NCI-H748 treated with DMSO at 0.1 percent for 48 hours (cell line): ENCODE results near the gene CYP2U1.
"Not testable (repeated sequence)": the region's sequence is repeated elsewhere in the genome, so short reads cannot be mapped to it uniquely, and the experiment has no call there.

ENCODE experiments used
- DNase-seq: peaks from one replicate; lab custom pipeline; 2025; lab: John Stamatoyannopoulos, UW

CYP2U1 gene

DNA sequence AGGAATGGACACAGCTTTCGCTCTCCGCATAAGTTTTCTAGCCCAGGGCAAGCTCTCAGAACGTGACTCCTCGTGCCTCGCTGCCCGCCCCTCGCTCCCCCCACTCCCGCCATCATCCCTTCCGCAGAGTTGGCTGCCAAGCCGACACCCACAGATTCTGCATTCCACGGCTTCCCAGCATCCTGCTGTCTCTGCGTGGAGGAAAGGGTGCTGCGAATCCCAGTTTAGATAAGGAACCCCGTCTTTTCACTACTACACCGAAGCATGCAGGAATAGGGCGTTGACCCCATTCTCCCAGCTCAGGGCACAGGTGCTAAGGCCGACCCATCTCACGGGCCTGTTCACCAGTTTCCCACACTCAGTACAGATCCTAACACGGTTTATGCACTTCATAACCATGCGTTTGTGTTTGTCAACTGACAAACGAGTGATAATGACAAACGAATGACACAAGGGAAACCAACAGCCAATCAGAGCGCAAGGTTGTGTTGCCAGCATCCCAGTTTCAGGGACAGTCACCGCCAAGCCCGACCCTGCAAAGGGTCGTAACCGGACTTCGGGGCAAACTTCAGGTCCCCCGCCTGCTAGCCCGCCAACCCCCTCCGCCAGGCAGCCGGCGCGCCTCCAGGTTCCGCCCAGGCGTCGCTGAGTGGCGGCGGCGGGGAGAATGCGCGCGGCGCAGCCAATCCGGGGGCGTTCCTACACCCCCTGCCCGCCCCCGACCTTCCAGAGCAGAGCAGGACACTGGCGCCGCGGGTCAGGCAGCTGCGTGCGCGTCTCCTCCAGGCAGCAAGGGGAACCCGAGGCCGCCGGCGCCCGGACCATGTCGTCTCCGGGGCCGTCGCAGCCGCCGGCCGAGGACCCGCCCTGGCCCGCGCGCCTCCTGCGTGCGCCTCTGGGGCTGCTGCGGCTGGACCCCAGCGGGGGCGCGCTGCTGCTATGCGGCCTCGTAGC is at the start of gene CYP2U1:
TSS of gene CYP2U1 (plus strand) at position 729 of the 954 bp plus-strand sequence. CDS start at position 824, 95 bp downstream.
- peak; percentile 18 for DNase-seq

DNA sequence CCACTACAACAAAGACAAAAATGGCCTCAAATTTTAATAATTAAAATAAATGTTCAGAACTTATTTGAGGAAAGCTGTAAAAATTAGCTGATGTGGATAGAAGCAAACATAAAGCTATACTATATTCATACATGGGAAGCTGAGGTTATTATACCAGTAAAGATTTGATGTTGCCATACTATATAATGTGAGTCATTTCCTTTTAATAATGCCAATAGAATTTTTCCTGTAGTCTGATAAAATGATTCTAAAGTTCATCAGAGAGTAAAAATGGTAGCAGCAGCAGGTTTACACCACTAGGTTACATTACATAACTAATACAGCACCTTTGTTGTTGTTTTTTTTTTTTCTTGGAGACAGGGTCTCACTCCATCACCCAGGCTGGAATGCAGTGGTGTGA is 45.5 kb upstream of the CYP2U1 start:
- no peak for DNase-seq

DNA sequence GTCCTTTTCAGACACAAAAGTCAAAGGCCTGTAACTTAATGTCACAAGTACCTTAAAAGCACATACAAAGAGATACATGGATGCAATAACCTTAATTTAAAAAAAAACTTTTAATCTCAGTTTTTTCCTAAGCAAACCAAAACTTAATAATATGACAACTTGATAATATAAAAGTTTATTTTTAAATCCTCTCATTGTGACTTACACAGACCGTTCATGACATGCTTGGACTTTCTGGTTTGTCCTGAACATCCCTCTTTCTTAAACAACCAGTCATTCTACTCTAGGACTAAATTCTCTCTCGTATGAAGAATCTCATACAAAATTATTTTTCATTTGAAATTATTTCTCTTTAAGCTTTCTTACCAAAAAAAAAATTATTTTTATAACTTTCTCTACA is 43.1 kb upstream of the CYP2U1 start:
- no peak for DNase-seq

DNA sequence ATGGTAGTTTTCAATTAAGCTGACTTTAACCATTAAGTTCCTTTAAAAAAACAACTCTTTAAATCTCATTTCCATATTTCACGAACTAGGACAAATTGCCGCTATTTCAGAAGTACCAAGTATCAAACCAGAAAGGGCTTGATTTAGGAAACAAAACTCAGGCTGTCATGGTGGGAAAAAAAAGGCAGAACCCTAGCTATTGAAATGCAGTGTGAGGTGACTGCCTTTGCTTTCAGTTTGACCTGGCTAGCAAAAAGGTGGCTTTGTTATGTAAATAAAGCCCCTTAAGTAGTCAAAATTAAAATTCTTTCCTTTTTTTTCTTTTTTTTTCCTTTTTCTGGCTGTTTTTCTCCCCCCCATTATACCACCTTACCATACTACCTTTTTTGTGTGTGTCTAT is 40.6 kb upstream of the CYP2U1 start:
- no peak for DNase-seq

DNA sequence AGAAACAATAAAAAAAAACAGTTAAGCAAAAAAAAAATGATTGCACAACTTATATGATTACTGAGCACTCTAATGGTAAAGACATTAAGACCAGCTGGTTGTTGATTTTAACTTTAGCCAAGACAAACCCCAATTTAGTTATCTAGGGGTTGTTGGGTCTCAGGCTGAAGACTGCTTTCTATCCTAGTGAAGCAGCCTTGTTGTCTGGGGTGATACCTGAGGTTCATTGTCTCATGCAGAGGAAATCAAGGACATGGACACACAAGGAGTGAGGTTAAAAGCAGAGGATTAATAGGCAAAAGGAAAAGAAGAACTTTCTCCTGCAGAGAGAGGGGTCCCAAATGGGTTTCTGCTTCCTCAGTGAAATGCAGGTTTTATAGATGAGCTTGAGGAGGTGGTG is 40.0 kb upstream of the CYP2U1 start:
- no peak for DNase-seq

DNA sequence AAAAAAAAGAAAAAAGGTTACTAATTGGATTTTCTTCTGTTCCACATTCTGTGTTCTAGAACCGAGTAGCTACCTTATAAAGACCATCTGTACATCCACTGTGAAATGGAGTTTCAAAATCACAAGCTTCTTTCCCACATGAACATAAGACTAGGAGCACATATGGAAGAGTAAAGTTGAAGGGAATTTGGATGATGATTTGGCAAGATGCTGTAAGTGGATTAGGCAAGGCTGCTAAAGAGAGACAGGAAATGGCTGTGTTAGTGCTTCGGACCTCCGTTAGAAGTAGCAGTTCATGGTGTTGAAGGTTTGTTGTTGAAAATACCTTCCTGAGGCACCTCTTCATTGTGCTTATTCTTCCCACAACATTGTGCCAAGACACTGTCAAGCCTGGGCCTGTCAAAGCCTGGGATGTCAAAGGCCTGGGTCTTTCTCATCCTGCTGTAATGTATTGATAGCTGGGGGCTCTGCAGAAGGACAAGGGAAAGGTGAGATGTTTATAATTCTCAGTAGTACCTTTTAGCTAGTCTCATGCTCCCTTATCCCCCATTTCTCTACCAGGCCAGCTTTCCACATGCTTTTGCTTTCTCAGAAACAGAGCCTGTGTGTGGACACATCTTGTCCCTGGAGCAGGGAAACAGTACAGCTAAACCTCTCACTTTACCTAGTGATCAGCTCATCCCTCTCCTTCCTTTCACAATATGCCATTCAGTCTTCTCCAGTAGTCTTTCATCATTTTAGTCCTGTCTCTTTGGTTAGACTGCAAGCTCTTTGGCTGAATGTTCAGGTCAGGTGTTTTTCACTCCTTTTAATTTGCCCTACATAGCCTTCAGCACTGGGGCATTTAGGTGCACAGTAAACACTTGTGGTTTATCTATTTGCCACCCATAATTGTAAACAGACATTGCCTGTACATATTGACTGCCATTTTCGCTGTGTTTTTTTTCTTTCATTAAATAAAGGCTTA is 37.9 kb upstream of the CYP2U1 start:
- no peak for DNase-seq

DNA sequence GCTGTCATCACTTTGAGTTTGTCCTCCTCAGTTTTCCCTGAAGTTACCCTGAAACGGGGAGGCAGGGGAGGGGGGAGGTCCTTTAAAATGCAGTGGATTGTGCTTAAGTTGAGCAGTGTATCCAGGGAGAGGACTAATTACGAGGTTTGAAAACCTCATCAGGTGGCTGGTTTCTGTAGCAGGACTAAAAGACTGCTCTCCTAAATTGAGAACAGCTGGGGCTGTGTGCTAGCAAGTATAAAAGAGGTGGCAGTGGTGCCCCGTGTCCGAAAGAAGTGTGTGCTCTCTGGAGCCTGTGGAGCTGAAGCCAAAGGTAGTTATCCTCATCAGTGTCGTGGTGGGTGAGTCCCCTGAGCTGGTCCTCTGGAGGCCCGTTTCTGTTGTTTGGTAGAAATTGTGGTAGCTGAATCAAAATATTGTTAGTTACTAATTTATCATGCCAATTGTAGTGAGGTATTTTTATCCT is 37.2 kb upstream of the CYP2U1 start:
- DNase-seq, result no peak

DNA sequence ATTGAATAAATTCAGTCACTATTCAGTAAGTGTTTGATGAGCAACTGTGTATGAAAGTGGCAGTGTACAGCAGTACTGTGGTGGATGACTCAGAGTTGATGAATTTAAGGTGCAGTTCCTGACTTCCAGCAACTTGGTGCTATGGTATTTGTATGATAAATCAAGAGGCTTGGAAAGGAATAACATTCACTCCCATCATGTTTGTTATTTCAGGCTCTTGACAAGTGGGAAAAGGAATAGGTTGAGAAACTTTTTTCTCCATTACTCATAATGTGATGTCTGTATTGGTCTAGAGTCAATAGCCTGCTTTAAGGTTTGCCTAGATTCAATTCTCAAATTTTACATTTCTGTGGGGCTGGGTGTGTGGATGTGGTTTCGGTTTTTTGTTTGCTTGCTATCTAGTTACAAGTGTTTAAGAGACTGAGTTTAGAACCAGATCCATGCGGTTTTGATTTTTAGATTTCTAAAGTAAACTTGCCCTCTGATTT is 35.1 kb upstream of the CYP2U1 start:
- DNase-seq, result no peak

DNA sequence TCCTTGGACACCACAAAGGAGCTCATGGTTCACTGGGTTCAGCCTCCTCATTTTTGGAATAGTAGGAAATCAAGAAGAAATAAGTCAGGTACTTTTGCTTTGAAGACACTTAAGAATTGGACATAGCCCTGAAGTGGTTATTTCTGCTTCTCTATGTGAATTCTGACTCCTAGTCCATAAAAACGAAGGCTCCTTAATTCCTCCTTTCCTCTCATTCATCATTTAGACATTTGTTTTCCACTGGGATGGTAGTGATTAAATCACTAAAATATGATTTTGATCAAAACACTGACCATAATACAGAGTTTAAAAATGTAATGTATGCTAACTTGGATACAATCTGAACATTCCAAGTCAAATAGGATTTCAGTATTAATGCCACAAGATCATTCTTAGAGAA is 34.7 kb upstream of the CYP2U1 start:
- no peak for DNase-seq

DNA sequence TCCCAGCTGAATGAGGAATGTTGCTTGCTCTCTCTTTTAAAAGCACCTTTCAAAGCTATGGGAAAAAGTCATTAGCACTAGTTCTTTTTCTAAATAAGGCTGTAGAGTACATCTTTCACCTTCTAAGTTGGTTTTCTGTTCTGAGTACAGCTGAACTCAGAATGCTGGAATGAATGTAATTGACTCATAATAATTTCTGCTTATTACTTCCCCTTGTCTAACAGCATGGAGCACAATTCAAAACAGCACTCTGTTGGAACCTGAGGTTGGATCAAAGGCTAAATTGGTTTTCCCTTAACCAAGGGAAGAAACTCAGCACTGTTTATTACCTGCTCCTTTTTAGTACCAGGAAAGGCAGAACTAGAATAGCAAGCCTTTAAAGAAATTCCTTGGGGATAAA is 33.5 kb upstream of the CYP2U1 start:
- no peak for DNase-seq

DNA sequence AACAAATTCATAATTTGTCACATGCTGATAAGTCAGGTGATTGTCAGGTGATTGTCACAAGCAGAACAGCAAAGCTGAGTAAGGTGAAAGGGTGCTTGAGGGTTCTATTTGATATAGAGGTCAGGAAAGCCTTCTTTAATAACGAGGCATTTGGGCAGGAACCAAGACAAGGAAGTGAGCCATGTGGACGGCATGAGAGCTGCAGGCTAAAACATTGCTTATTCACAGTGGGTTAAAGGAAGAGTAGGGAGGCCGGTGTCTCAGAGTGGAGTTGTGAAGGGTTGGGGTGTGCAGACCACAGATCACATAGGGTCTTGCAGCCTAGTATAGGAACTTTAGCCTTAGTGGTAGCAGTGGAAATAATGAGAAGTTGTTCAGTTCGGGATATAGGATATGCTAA is 31.3 kb upstream of the CYP2U1 start:
- no peak for DNase-seq

DNA sequence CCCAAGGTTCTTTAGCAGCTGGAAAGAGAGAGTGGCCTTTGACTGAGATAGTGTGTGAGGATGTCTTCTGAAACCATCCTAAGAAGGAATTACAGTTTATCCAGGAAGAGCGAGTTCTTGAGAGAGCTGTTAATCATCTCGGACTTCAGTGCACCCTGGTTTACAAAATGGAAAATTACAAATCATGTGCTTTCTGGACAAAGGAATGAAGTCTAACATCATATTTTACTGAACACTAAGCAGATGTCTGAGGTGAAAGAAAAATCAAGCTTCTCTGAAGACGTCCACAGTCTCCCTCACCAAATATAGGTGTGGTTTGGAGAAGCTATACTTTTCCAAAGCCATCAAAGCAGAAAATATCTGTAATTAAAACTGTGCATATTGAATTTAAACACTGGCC is 30.8 kb upstream of the CYP2U1 start:
- no peak for DNase-seq

DNA sequence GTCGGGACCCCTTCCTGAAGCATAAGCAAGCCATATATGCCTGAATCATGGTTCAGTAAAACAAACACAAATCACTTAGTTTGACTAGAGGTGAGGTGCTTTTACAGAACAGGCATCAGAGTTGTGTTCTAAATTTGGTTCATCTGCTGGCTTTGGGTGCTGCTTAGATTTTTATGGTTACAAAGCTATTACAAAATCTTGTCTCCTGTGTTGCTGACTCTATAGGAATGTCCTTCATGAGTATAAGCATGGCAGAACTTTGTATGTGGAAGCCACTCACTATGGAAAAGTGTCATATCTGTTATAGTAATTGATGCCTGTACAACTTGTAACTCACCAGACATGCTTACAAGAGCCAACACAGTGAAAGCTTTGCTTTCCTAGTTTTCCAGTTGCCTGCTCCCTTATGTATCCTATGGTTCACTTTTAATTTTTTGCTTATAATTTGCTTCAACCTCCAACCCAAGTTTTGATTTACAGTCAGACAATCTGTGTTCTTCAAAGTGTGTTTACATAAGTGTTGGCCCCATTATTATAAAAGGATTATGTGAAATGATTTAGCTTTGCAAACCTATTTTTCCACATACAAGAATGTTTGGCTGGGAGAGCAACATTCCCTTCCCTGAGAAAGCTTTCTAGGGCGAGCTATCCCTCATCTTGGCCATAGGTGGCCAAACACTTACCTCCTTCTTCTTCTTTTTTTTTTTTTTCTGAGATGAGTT is 30.0 kb upstream of the CYP2U1 start:
- DNase-seq, result no peak

DNA sequence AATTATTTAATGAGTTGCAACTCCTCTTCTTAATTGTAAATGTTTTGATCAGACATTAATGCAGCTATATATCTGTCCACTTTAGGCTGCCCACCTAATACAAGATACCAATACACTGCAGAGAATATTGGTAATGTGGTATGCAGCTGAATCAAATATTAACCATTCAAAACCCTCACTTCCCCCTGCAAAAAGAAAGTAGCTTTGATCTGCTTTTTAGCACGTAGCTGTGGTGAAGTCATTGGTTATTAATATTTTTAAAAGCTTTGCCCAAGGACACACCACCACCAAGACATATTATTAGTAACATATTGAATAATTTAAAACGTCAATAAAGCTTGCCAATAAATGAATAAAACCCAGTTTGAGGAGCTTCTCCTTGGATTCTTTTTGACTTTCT is 28.6 kb upstream of the CYP2U1 start:
- no peak for DNase-seq

DNA sequence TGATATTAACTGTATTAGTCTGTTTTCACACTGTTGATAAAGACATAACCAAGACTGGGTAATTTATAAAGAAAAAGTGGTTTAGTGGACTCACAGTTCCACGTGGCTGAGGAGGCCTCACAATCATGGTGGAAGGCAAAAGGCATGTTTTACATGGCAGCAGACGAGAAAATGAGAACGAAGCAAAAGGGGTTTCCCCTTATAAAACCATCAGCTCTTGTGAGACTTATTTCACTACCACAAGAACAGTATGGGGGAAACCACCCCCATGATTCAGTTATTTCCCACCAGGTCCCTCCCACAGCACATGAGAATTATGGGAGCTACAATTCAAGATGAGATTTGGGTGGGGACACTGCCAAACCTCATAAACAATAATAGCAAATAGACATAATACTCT is 26.3 kb upstream of the CYP2U1 start:
- not testable (repeated sequence) for DNase-seq

DNA sequence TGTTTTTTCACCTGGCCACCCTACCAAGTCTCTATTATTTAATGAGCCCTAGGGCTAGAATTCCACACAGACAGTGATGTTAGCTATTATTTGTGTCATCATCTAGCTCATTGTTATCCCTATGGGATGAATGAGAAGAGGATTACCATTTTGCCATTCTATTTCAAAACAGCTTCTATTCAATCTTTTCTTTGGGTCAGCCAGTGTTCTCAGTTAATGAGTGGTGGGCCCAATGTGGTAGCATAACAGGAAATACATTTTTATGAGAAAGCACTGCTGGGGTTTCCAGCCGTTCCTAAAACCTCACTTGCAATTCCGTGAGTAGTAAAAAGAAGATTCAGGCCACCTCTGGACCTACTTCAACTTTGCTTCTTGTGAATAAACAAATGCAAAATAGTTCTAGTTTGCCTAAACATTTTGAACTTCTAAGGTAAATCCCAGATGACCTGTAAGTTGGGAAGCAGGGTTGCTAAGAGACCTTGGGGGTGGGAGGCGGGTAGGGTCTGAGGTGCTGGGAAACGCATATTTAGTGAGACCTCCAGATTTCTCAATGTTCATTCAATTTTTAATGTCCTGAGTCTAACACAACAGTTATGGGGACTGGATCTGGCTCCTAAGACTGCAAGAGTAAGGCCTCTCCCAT is 24.8 kb upstream of the CYP2U1 start:
- peak; percentile 34 for DNase-seq

DNA sequence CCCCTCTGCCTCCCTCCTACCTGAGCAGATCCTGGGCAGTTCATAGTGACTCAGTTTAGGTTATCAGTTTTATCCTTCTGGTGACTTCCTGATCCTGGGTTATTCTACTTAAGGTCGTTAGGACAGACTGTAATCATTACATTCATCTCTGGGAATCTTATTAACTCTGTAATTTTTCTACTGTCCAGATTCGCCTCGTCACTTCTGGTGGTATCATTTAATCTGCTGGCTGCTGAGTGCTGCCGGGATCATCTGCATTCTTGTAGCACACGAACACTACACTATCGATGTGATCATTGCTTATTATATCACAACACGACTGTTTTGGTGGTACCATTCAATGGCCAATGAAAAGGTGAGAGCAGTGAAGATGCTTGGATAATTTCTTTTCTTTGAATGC is 23.0 kb upstream of the CYP2U1 start:
- DNase-seq, result no peak

DNA sequence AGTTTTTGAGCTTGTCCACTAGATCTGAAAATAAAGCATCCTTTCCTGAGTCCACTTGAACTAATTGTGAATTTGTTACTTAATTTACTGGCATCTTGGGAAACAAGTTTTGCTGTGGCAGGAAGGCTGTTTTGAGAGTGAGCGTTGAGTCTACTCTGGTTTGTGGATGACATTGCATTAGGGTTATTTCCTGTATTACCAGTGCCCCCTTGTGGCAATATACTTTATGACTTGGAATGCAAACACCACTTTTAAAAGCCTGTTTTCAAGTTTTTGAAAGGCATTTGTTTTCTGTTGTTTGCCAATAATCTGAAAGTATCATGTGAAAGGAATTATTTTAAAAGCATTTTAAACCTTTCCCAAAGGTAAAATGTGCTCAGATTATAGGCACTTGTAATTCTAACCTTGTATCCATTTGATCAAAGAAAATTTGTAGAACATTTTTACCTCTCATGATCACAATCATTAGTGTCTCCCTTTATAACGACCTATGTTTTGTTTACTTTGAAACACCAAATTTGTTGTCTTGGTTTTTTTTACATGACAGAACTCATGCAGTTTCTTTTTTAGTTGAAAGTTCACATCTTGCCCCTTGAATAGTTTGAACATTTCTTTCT is 18.0 kb upstream of the CYP2U1 start:
- peak; percentile 27 for DNase-seq

DNA sequence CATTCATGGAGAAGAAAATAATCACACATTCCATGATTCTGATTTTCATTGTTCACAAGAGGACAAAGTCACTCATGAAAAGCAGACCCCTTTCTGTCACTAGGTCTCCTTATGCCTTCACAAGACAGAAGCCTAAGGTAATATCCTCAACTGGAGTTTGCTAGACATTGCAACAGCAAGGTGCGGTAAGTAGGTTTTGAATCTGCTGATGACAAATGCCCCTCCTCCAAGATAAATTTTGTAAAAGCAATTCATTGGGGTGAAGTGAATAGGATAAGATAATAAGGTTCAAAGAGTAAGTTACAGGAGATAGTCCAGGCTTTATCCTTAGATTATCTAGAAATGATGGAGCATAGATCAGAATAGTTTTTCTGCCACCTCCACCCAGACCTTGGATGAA is 16.1 kb upstream of the CYP2U1 start:
- DNase-seq, result no peak

DNA sequence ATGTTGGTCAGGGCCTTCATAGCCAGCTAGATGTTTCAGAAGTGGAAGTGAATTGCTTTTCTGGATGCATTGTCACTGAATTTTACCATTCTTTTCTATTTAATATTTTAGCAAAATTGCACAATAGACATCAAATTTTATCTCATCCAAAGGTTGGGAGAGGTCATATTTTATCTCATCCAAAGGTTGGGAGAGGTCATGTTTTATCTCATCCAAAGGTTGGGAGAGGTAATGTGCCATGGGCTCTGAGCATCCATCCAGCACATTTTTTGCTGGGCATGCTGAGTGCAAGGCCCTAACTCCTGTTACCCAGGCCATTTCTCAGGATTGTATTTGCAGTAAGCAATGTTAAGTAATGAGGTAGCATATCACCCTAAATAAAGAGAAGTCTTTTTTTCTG is 14.7 kb upstream of the CYP2U1 start:
- DNase-seq, result no peak

DNA sequence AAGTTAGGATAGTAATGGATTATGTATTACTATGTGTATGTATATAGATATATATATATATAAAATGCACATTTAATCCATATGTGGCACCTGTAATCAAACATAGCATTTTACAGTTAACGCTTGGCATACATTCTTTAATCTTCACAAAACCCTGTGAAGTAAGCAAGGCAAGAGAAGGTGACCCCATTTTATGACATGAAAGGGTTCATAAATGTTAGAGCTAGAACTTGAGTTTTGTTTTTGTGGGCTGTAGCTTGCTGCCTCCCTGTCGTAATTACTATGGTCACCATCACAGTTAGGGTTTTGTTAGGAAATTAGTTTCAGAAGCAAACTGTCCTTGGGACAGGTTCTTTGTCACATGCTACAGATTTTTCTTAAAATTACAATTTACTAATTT is 13.8 kb upstream of the CYP2U1 start:
- DNase-seq, result no peak
